SK-N-SH (cell line): ENCODE measurements around the gene USP17L18.
"Not testable (repeated sequence)": the region's sequence is repeated elsewhere in the genome, so short reads cannot be mapped to it uniquely, and the experiment has no call there.

Source experiments
- EP300 ChIP-seq, 2 experiments: IDR thresholded peaks; 2 replicates each; pipeline versions ENCODE4 v1.4.0 to v1.6.1; 2012; ENCODE audit warnings: borderline replicate concordance in 1 of 2, low read depth in 1 of 2, low read length in 1 of 2
- MAX ChIP-seq: IDR thresholded peaks from 2 replicates; pipeline ENCODE4 v1.4.0; 2012; ENCODE audit warnings: low read depth
- RXRA ChIP-seq: IDR thresholded peaks from 2 replicates; pipeline ENCODE4 v1.4.0; 2012; ENCODE audit warnings: low read depth, mild to moderate bottlenecking, borderline replicate concordance
- SIN3A ChIP-seq: IDR thresholded peaks from 2 replicates; pipeline ENCODE4 v1.6.1; 2012; ENCODE audit warnings: low read depth, mild to moderate bottlenecking, low read length, moderate library complexity, borderline replicate concordance

- not testable (repeated sequence) for TF ChIP-seq RXRA; SIN3A; EP300 (IDR thresholded peaks at IDR 0.05; ENCODE audit: borderline replicate concordance in 1 of 2, low read depth in 1 of 2, low read length in 1 of 2); MAX
These were observed 23.8 kb upstream of the USP17L18 start, which contains the start of gene USP17L13 for GRCh38 chr4:9224596-9224995.
